ENCODE results near the gene PPP1R14C.

- TF ChIP-seq POLR2AphosphoS5 (IDR thresholded peaks at IDR 0.05; ENCODE audit: borderline replicate concordance, low read depth, low read length) (no peak), EZH2 (IDR thresholded peaks at IDR 0.05) (no peak)
Measured at GRCh38 chr6:150139533-150139932, 3.3 kb upstream of the PPP1R14C start.

All from SK-N-MC (cell line).